CD4-positive, alpha-beta T cell (primary cell): ENCODE data around the gene PARD6G. TPM values are rescaled to one million over a fixed set of nuclear protein-coding genes. Genes with fewer than 3 reads are reported as not detected.

Source experiments
- ATAC-seq: fragments of 200-7000 bp; cut with Tn5 transposase; one replicate; pipeline ENCODE4 v1.10.0; 2022; ENCODE audit warnings: mild to moderate bottlenecking; ENCODE audit not compliant: poor library complexity
- CTCF ChIA-PET: fragments of 350-600 bp; sonication (Branson Sonifier 250); formaldehyde crosslinking; loops from one replicate; lab custom pipeline; 2021; ENCODE audit warnings: antibody characterized with exemption, inconsistent platforms; lab: Charles Lee
- POLR2A ChIA-PET: fragments of 350-600 bp; sonication (Branson Sonifier 250); formaldehyde crosslinking; loops from one replicate; lab custom pipeline; 2021; ENCODE audit warnings: antibody characterized with exemption, inconsistent platforms; lab: Charles Lee
- DNase-seq, 14 experiments: peaks; one replicate each; pipeline ENCODE4 v3.0.0-alpha.2; 2013 to 2020; ENCODE audit warnings: mixed read lengths in 2 of 14
- H3K27ac ChIP-seq, 2 donors: one replicate each; pipeline versions ENCODE4 v1.5.1 to v1.7.0; 2013; ENCODE audit warnings: low read length in 2 of 2, low read depth in 1 of 2, mild to moderate bottlenecking in 1 of 2
- H3K27me3 ChIP-seq, 2 experiments: 1 replicate in 1 of 2; 2 replicates in 1 of 2; pipeline versions ENCODE4 v1.6.1 to v1.7.0; 2013; ENCODE audit warnings: low read length in 2 of 2, control low read depth in 1 of 2, mild to moderate bottlenecking in 1 of 2, moderate library complexity in 1 of 2; ENCODE audit not compliant: insufficient read depth in 2 of 2, control insufficient read depth in 1 of 2
- H3K36me3 ChIP-seq: one replicate; pipeline ENCODE4 v1.6.1; 2013; ENCODE audit warnings: low read length, control low read depth; ENCODE audit not compliant: insufficient read depth
- H3K4me1 ChIP-seq: one replicate; pipeline ENCODE4 v1.6.1; 2013; ENCODE audit warnings: low read length, control low read depth; ENCODE audit not compliant: insufficient read depth
- H3K4me3 ChIP-seq: one replicate; pipeline ENCODE4 v1.5.1; 2013; ENCODE audit warnings: mild to moderate bottlenecking, low read length, moderate library complexity
- H3K9me3 ChIP-seq, 2 experiments: 1 replicate in 1 of 2; 2 replicates in 1 of 2; pipeline versions ENCODE4 v1.6.1 to v1.7.0; 2013; ENCODE audit warnings: low read length in 2 of 2, mild to moderate bottlenecking in 2 of 2, control low read depth in 1 of 2, moderate library complexity in 1 of 2; ENCODE audit not compliant: control insufficient read depth in 1 of 2, insufficient read depth in 1 of 2
- H3K27ac Mint-ChIP-seq: one replicate; pipeline ENCODE4 v1.8.0; 2020; ENCODE audit warnings: mixed read lengths
- H3K27me3 Mint-ChIP-seq: one replicate; pipeline ENCODE4 v1.8.0; 2021; ENCODE audit warnings: mixed read lengths
- H3K36me3 Mint-ChIP-seq: one replicate; pipeline ENCODE4 v1.8.0; 2021; ENCODE audit warnings: low read depth, mixed read lengths
- H3K4me1 Mint-ChIP-seq: one replicate; pipeline ENCODE4 v1.8.0; 2021; ENCODE audit warnings: low read depth, mixed read lengths
- H3K4me3 Mint-ChIP-seq: one replicate; pipeline ENCODE4 v1.8.0; 2020; ENCODE audit warnings: mild to moderate bottlenecking, mixed read lengths
- H3K9me3 Mint-ChIP-seq: one replicate; pipeline ENCODE4 v1.8.0; 2020; ENCODE audit warnings: mixed read lengths
- intact Hi-C, 2 experiments: fragments of 100-400 bp; cut with DNase I in 1 of 2; cut with micrococcal nuclease in 1 of 2; formaldehyde crosslinking; loops; one replicate each; pipeline versions ENCODE4 v1.15.1 to v1.9.0; 2023 to 2025; cut with DNase I, micrococcal nuclease
- total RNA-seq, 174 experiments: library from RNA in 2 of 174; stranded (reverse) in 2 of 174; gene quantifications; one replicate each; pipeline ENCODE4 v1.2.3 and lab custom pipeline; 2021 to 2026
- TF ChIP-seq, protein P1 (sequence below): fragments of 200-600 bp; IDR thresholded peaks from one replicate; pipeline ENCODE4 v1.8.0; 2022; ENCODE audit warnings: antibody characterized with exemption, mild to moderate bottlenecking

Gene PARD6G
- total RNA-seq, 2 experiments from 2014 or later = 0.38 to 1.1 TPM

DNA sequence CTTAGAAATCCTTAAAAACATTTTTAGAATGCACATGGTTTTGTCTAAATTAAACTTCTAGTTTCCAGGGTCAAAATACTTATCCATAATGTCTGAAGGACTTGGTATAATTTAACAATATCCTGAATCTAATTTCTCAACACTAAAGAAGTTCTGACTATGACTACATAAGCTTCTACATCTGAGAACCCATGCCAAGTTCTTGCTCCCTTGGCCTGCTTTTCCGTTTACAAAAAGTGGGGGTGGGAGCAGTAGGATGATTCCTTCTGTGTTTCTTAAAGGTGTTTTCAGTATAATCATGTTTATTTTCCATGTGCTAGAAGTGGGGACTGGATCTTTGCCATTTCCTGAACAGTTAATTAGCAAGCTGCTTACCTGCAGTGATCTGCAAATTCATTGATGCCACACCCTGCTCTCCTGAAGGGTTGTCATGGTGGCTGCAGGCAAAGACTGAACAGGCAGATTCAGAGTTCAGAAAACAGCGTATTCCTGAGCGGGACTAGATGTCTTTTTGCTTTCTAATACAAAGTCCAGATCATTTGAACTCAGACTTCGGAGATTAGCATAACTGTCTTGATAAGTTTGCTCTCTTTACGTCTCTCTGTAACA lies 102.0 kb downstream of the PARD6G start:
- DNase-seq = no peak
- POLR2A ChIA-PET = interaction anchor here (1.2 kb wide), 1 partner anchor 37 kb away, joined by 3 read pairs; the partner anchor contains the start of gene ADNP2
- Histone ChIP-seq H3K4me1 (peaks cover 15% of the 10 kb centered on the region), H3K36me3 (no peaks in the 10 kb centered on the region), H3K9me3 (no peaks in the 10 kb centered on the region), H3K27me3 (no peaks in the 10 kb centered on the region), H3K4me3 (no peak overlapping the region), H3K27ac (no peak overlapping the region)
- CTCF ChIA-PET = interaction anchor here (1.6 kb wide), 1 partner anchor 12 kb away, joined by 5 read pairs; no protein-coding TSS in a partner anchor
- intact Hi-C loops = no loop called here
- no peak for ATAC-seq
- Mint-ChIP-seq H3K36me3 (peaks cover 9% of the 10 kb centered on the region), H3K27ac (no peak overlapping the region), H3K4me1 (peaks cover 21% of the 10 kb centered on the region), H3K27me3 (peaks cover 19% of the 10 kb centered on the region), H3K9me3 (no peaks in the 10 kb centered on the region), H3K4me3 (no peak overlapping the region)
- TF ChIP-seq, protein P1, sequence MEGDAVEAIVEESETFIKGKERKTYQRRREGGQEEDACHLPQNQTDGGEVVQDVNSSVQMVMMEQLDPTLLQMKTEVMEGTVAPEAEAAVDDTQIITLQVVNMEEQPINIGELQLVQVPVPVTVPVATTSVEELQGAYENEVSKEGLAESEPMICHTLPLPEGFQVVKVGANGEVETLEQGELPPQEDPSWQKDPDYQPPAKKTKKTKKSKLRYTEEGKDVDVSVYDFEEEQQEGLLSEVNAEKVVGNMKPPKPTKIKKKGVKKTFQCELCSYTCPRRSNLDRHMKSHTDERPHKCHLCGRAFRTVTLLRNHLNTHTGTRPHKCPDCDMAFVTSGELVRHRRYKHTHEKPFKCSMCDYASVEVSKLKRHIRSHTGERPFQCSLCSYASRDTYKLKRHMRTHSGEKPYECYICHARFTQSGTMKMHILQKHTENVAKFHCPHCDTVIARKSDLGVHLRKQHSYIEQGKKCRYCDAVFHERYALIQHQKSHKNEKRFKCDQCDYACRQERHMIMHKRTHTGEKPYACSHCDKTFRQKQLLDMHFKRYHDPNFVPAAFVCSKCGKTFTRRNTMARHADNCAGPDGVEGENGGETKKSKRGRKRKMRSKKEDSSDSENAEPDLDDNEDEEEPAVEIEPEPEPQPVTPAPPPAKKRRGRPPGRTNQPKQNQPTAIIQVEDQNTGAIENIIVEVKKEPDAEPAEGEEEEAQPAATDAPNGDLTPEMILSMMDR = no peak

DNA sequence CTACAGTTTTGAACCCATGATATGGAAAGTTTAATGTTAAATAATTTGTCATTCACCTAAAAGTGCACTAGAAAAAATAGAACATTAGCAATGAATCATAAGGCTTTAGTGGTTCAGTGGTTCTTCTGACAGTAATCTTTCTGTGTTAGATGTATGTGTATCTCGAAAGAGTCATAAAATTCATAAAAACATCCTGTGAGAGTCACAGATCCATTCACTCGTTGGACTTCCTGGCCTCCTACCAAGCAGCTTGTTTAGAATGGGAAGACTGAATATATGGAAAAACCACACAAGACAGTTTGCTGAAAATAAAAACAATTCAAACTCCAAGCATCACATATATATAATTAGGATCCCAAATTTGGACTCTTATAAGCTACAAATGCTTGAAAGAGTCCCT lies 103.4 kb downstream of the PARD6G start:
- intact Hi-C loops = no loop called here
- Histone ChIP-seq H3K36me3 (no peaks in the 10 kb centered on the region), H3K27me3 (no peaks in the 10 kb centered on the region), H3K4me1 (peaks cover 15% of the 10 kb centered on the region), H3K4me3 (no peak overlapping the region), H3K9me3 (no peaks in the 10 kb centered on the region), H3K27ac (no peak overlapping the region)
- no peak overlapping the region for H3K27ac Mint-ChIP-seq
- DNase-seq (no peak), ATAC-seq (no peak)
- peaks cover 23% of the 10 kb centered on the region for H3K36me3 Mint-ChIP-seq
- peaks cover 21% of the 10 kb centered on the region for H3K4me1 Mint-ChIP-seq
- ChIA-PET POLR2A (interaction anchor here (0.6 kb wide), 1 partner anchor 11 kb away, joined by 4 read pairs; no protein-coding TSS in a partner anchor), CTCF (no interaction called here)
- H3K9me3 Mint-ChIP-seq = no peaks in the 10 kb centered on the region
- H3K27me3 Mint-ChIP-seq = peaks cover 14% of the 10 kb centered on the region
- TF ChIP-seq, protein P1 = no peak
- no peak overlapping the region for H3K4me3 Mint-ChIP-seq

DNA sequence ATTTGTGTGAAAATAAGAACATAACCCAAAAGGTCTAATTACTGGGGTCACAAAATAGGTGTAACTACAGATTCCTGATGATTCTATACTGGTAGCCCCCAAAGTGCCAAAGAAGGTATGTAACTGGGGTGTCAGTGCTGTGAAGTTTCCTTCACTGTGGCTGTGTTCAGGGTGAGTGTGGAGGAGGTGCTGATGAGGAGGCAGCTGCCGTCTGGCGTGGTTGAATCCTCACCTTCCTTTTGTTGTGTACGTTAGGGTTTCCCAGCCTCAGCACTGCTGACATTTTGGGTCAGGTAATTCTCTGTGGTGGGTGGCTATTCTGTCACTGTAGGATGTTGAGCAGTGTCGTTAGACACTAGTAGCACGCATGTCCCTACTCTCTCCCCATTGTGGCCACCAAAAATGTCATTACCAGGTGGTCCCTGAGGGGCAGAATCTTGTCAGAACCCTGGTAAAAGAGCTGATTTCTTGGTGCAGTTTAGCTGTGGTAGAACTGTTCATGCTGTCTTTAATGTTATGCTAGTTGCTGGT lies 106.8 kb downstream of the PARD6G start:
- intact Hi-C loops = no loop called here
- H3K27me3 ChIP-seq = no peaks in the 10 kb centered on the region
- H3K4me3 ChIP-seq = no peak overlapping the region
- Mint-ChIP-seq H3K27ac (no peak overlapping the region), H3K27me3 (no peaks in the 10 kb centered on the region), H3K36me3 (peaks cover 52% of the 10 kb centered on the region), H3K9me3 (no peaks in the 10 kb centered on the region), H3K4me3 (no peak overlapping the region), H3K4me1 (no peaks in the 10 kb centered on the region)
- no peaks in the 10 kb centered on the region for H3K9me3 ChIP-seq
- ATAC-seq (no peak), DNase-seq (no peak)
- H3K36me3 ChIP-seq = peaks cover 27% of the 10 kb centered on the region
- H3K4me1 ChIP-seq = no peaks in the 10 kb centered on the region
- TF ChIP-seq, protein P1 = no peak
- H3K27ac ChIP-seq = no peak overlapping the region
- ChIA-PET CTCF (interaction anchor here (0.7 kb wide), 1 partner anchor 280 kb away, joined by 3 read pairs; no protein-coding TSS in a partner anchor), POLR2A (no interaction called here)
